Measurements from ENCODE around the gene TRPC3.

Gene TRPC3

GRCh38 chr4:121973816-121974215 is 22.0 kb upstream of the TRPC3 start:
- H3K27ac ChIP-seq (ENCODE audit: low read length, poor library complexity, severe bottlenecking): no peak overlapping the region
- H3K79me1 ChIP-seq (replicated peaks; ENCODE audit: low read length, poor library complexity, severe bottlenecking): no peaks in the 10 kb centered on the region
- no peak overlapping the region for H4K8ac ChIP-seq (ENCODE audit: low read length)
- no peaks in the 10 kb centered on the region for H3K9me3 ChIP-seq (ENCODE audit: control insufficient read depth, low read length)
- no peak overlapping the region for H2AFZ ChIP-seq (ENCODE audit: low read depth, low read length)
- no peak overlapping the region for H4K91ac ChIP-seq (ENCODE audit: low read length)
- H3K4ac ChIP-seq (ENCODE audit: low read depth in 1 of 2, low read length in 2 of 2): no peak overlapping the region
- H2BK5ac ChIP-seq (ENCODE audit: low read depth, low read length, poor library complexity, severe bottlenecking): no peak overlapping the region
- no peaks in the 10 kb centered on the region for H3K4me1 ChIP-seq (ENCODE audit: control insufficient read depth, insufficient read depth, low read depth, low read length)
- H2BK12ac ChIP-seq (ENCODE audit: low read length in 2 of 2): no peak overlapping the region
- H2AK5ac ChIP-seq (ENCODE audit: low read length, severe bottlenecking): no peak overlapping the region
- H2BK15ac ChIP-seq (ENCODE audit: low read depth, poor library complexity, severe bottlenecking): no peak overlapping the region
- no peak overlapping the region for H3K18ac ChIP-seq (ENCODE audit: low read depth in 1 of 2, low read length in 2 of 2)
- no peaks in the 10 kb centered on the region for H3K27me3 ChIP-seq (ENCODE audit: control insufficient read depth in 1 of 2, insufficient read depth in 1 of 2, low read length in 2 of 2)
- no peak overlapping the region for H3K14ac ChIP-seq (ENCODE audit: low read length in 2 of 2)
- no peak for DNase-seq
- no peak overlapping the region for H3K4me3 ChIP-seq (ENCODE audit: insufficient read depth in 1 of 2, low read depth in 1 of 2, low read length in 2 of 2)
- H3K36me3 ChIP-seq (ENCODE audit: control insufficient read depth in 1 of 2, insufficient read depth in 2 of 2, low read depth in 1 of 2, low read length in 2 of 2): no peaks in the 10 kb centered on the region
- no peak overlapping the region for H3K9ac ChIP-seq (ENCODE audit: low read length)
- H3K23ac ChIP-seq (ENCODE audit: low read length in 2 of 2): no peak overlapping the region
- no peak overlapping the region for H3K4me2 ChIP-seq (ENCODE audit: low read length, poor library complexity, severe bottlenecking)
- no peak overlapping the region for H2BK120ac ChIP-seq (ENCODE audit: low read depth, low read length)
- WGBS: 100% methylated on average over 2 of the region's 4 CpGs

- WGBS: 89% methylated on average over 1 of the region's 1 CpG
- H2BK15ac ChIP-seq (ENCODE audit: low read depth, poor library complexity, severe bottlenecking): no peak overlapping the region
- no peaks in the 10 kb centered on the region for H3K36me3 ChIP-seq (ENCODE audit: control insufficient read depth in 1 of 2, insufficient read depth in 2 of 2, low read depth in 1 of 2, low read length in 2 of 2)
- H3K9me3 ChIP-seq (ENCODE audit: control insufficient read depth, low read length): no peaks in the 10 kb centered on the region
- H4K8ac ChIP-seq (ENCODE audit: low read length): no peak overlapping the region
- no peak overlapping the region for H2BK120ac ChIP-seq (ENCODE audit: low read depth, low read length)
- no peak overlapping the region for H3K23ac ChIP-seq (ENCODE audit: low read length in 2 of 2)
- DNase-seq: no peak
- no peak overlapping the region for H4K91ac ChIP-seq (ENCODE audit: low read length)
- no peak overlapping the region for H2AFZ ChIP-seq (ENCODE audit: low read depth, low read length)
- no peaks in the 10 kb centered on the region for H3K4me1 ChIP-seq (ENCODE audit: control insufficient read depth, insufficient read depth, low read depth, low read length)
- no peak overlapping the region for H3K4ac ChIP-seq (ENCODE audit: low read depth in 1 of 2, low read length in 2 of 2)
- H3K4me2 ChIP-seq (ENCODE audit: low read length, poor library complexity, severe bottlenecking): no peak overlapping the region
- no peaks in the 10 kb centered on the region for H3K79me1 ChIP-seq (replicated peaks; ENCODE audit: low read length, poor library complexity, severe bottlenecking)
- no peak overlapping the region for H2BK5ac ChIP-seq (ENCODE audit: low read depth, low read length, poor library complexity, severe bottlenecking)
- H2BK12ac ChIP-seq (ENCODE audit: low read length in 2 of 2): no peak overlapping the region
- no peak overlapping the region for H3K4me3 ChIP-seq (ENCODE audit: insufficient read depth in 1 of 2, low read depth in 1 of 2, low read length in 2 of 2)
- H2AK5ac ChIP-seq (ENCODE audit: low read length, severe bottlenecking): no peak overlapping the region
- H3K27ac ChIP-seq (ENCODE audit: low read length, poor library complexity, severe bottlenecking): no peak overlapping the region
- no peak overlapping the region for H3K14ac ChIP-seq (ENCODE audit: low read length in 2 of 2)
- no peak overlapping the region for H3K9ac ChIP-seq (ENCODE audit: low read length)
- H3K18ac ChIP-seq (ENCODE audit: low read depth in 1 of 2, low read length in 2 of 2): no peak overlapping the region
- H3K27me3 ChIP-seq (ENCODE audit: control insufficient read depth in 1 of 2, insufficient read depth in 1 of 2, low read length in 2 of 2): no peaks in the 10 kb centered on the region
Observed at GRCh38 chr4:121968859-121969258, 17.0 kb upstream of the TRPC3 start.

GRCh38 chr4:121964958-121965357 is 13.1 kb upstream of the TRPC3 start:
- H3K18ac ChIP-seq (ENCODE audit: low read depth in 1 of 2, low read length in 2 of 2): no peak overlapping the region
- H2BK120ac ChIP-seq (ENCODE audit: low read depth, low read length): no peak overlapping the region
- H3K4me3 ChIP-seq (ENCODE audit: insufficient read depth in 1 of 2, low read depth in 1 of 2, low read length in 2 of 2): no peak overlapping the region
- no peak for DNase-seq
- no peak overlapping the region for H3K27ac ChIP-seq (ENCODE audit: low read length, poor library complexity, severe bottlenecking)
- H3K9me3 ChIP-seq (ENCODE audit: control insufficient read depth, low read length): no peaks in the 10 kb centered on the region
- H3K27me3 ChIP-seq (ENCODE audit: control insufficient read depth in 1 of 2, insufficient read depth in 1 of 2, low read length in 2 of 2): no peaks in the 10 kb centered on the region
- no peak overlapping the region for H3K23ac ChIP-seq (ENCODE audit: low read length in 2 of 2)
- no peak overlapping the region for H3K9ac ChIP-seq (ENCODE audit: low read length)
- no peak overlapping the region for H3K4ac ChIP-seq (ENCODE audit: low read depth in 1 of 2, low read length in 2 of 2)
- no peak overlapping the region for H2BK12ac ChIP-seq (ENCODE audit: low read length in 2 of 2)
- H4K8ac ChIP-seq (ENCODE audit: low read length): no peak overlapping the region
- no peaks in the 10 kb centered on the region for H3K36me3 ChIP-seq (ENCODE audit: control insufficient read depth in 1 of 2, insufficient read depth in 2 of 2, low read depth in 1 of 2, low read length in 2 of 2)
- H4K91ac ChIP-seq (ENCODE audit: low read length): no peak overlapping the region
- H2AK5ac ChIP-seq (ENCODE audit: low read length, severe bottlenecking): no peak overlapping the region
- no peaks in the 10 kb centered on the region for H3K79me1 ChIP-seq (replicated peaks; ENCODE audit: low read length, poor library complexity, severe bottlenecking)
- no peak overlapping the region for H3K14ac ChIP-seq (ENCODE audit: low read length in 2 of 2)
- no peak overlapping the region for H2AFZ ChIP-seq (ENCODE audit: low read depth, low read length)
- H2BK15ac ChIP-seq (ENCODE audit: low read depth, poor library complexity, severe bottlenecking): no peak overlapping the region
- no peaks in the 10 kb centered on the region for H3K4me1 ChIP-seq (ENCODE audit: control insufficient read depth, insufficient read depth, low read depth, low read length)
- H2BK5ac ChIP-seq (ENCODE audit: low read depth, low read length, poor library complexity, severe bottlenecking): no peak overlapping the region
- WGBS: 98% methylated on average over 1 of the region's 1 CpG
- no peak overlapping the region for H3K4me2 ChIP-seq (ENCODE audit: low read length, poor library complexity, severe bottlenecking)

GRCh38 chr4:121960818-121961217 is 9.0 kb upstream of the TRPC3 start:
- Histone ChIP-seq H3K9me3 (ENCODE audit: control insufficient read depth, low read length) (no peaks in the 10 kb centered on the region), H4K8ac (ENCODE audit: low read length) (no peak overlapping the region), H3K18ac (ENCODE audit: low read depth in 1 of 2, low read length in 2 of 2) (no peak overlapping the region), H2AFZ (ENCODE audit: low read depth, low read length) (no peak overlapping the region), H2BK15ac (ENCODE audit: low read depth, poor library complexity, severe bottlenecking) (no peak overlapping the region), H3K23ac (ENCODE audit: low read length in 2 of 2) (no peak overlapping the region), H3K79me1 (replicated peaks; ENCODE audit: low read length, poor library complexity, severe bottlenecking) (no peaks in the 10 kb centered on the region), H3K4me1 (ENCODE audit: control insufficient read depth, insufficient read depth, low read depth, low read length) (no peaks in the 10 kb centered on the region), H2BK5ac (ENCODE audit: low read depth, low read length, poor library complexity, severe bottlenecking) (no peak overlapping the region), H3K36me3 (ENCODE audit: control insufficient read depth in 1 of 2, insufficient read depth in 2 of 2, low read depth in 1 of 2, low read length in 2 of 2) (no peaks in the 10 kb centered on the region), H3K4me3 (ENCODE audit: insufficient read depth in 1 of 2, low read depth in 1 of 2, low read length in 2 of 2) (no peak overlapping the region), H3K4ac (ENCODE audit: low read depth in 1 of 2, low read length in 2 of 2) (no peak overlapping the region), H2BK12ac (ENCODE audit: low read length in 2 of 2) (no peak overlapping the region), H3K14ac (ENCODE audit: low read length in 2 of 2) (no peak overlapping the region), H4K91ac (ENCODE audit: low read length) (no peak overlapping the region), H3K9ac (ENCODE audit: low read length) (no peak overlapping the region), H3K27ac (ENCODE audit: low read length, poor library complexity, severe bottlenecking) (no peak overlapping the region), H2BK120ac (ENCODE audit: low read depth, low read length) (no peak overlapping the region), H2AK5ac (ENCODE audit: low read length, severe bottlenecking) (no peak overlapping the region), H3K4me2 (ENCODE audit: low read length, poor library complexity, severe bottlenecking) (no peak overlapping the region), H3K27me3 (ENCODE audit: control insufficient read depth in 1 of 2, insufficient read depth in 1 of 2, low read length in 2 of 2) (no peaks in the 10 kb centered on the region)
- 82% methylated on average over 1 of the region's 1 CpG for WGBS
- DNase-seq: no peak

Measured in mesenchymal stem cell (in vitro differentiated cells and primary cell).